ENCODE measurements around the gene NUBP2. TPM values are rescaled to one million over a fixed set of nuclear protein-coding genes. Genes with fewer than 3 reads are reported as not detected.

NUBP2 gene
- total RNA-seq, 1 donor from 2014 or later = 73.8 TPM

DNA sequence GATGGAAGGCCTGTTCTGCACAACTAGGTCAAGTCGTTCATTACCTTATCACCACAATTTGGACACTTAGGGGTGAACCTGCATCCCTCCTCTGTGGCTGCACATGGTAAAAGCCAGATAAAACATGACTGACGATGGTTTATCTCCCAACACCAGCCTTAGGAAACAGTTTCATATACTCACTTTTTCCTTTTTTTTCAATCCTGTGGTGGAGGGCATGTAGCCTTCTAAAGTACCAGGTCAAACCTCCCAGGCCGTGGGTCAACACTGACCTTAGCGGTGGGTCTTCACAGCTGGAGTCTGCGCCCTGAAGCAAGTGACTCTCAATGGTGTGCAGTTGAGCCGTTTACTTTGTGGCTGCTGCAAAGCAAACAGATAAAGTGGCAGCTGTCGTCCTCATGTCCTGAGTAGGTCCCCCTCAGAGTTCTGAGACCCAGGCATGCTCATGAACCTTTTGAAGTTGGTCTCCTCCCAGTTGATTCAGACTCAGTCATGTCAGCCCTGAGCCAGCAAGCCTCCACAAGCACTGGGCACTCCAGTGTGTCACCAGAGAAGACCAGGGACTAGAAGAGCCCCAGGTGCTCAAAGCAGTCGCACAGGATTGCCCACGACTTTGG lies 50.2 kb downstream of the NUBP2 start:
- no peaks in the 10 kb centered on the region for H3K9me3 Mint-ChIP-seq
- DNase-seq (ENCODE audit: low read depth, low spot score) = no peak
- H3K27ac Mint-ChIP-seq (ENCODE audit: unreplicated experiment) = no peak overlapping the region
- H3K4me3 Mint-ChIP-seq = peak overlapping the region; percentile 80
- H3K27me3 Mint-ChIP-seq (ENCODE audit: low read depth) = no peaks in the 10 kb centered on the region
- peaks cover 3% of the 10 kb centered on the region for H3K36me3 Mint-ChIP-seq (ENCODE audit: low read depth)
- TF ChIP-seq, protein P1, sequence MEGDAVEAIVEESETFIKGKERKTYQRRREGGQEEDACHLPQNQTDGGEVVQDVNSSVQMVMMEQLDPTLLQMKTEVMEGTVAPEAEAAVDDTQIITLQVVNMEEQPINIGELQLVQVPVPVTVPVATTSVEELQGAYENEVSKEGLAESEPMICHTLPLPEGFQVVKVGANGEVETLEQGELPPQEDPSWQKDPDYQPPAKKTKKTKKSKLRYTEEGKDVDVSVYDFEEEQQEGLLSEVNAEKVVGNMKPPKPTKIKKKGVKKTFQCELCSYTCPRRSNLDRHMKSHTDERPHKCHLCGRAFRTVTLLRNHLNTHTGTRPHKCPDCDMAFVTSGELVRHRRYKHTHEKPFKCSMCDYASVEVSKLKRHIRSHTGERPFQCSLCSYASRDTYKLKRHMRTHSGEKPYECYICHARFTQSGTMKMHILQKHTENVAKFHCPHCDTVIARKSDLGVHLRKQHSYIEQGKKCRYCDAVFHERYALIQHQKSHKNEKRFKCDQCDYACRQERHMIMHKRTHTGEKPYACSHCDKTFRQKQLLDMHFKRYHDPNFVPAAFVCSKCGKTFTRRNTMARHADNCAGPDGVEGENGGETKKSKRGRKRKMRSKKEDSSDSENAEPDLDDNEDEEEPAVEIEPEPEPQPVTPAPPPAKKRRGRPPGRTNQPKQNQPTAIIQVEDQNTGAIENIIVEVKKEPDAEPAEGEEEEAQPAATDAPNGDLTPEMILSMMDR (conservative IDR thresholded peaks at IDR 0.05) = no peak
- peaks cover 13% of the 10 kb centered on the region for H3K4me1 Mint-ChIP-seq

DNA sequence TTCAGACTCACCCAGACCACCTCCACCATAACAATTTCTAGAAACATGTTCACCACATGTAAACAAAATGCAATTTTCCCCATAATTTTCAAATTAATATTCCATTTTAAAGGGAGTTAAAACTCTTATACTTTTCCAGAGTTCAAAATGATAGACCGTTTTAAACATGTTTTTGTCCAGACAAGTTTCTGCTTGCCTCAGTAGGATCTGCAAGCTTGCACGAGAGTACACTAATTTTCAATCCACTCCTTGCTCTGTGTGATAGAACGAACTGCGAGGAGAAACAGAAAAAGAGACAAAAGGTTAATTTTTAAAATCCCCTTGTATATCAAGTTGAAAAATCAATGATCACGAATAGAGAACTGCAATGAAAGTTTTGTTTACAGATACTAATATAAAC lies 51.3 kb downstream of the NUBP2 start:
- DNase-seq (ENCODE audit: low read depth, low spot score) = no peak
- TF ChIP-seq, protein P1 (conservative IDR thresholded peaks at IDR 0.05) = no peak
- H3K4me3 Mint-ChIP-seq = no peak overlapping the region
- no peaks in the 10 kb centered on the region for H3K27me3 Mint-ChIP-seq (ENCODE audit: low read depth)
- H3K9me3 Mint-ChIP-seq = no peaks in the 10 kb centered on the region
- H3K36me3 Mint-ChIP-seq (ENCODE audit: low read depth) = peaks cover 2% of the 10 kb centered on the region
- no peak overlapping the region for H3K27ac Mint-ChIP-seq (ENCODE audit: unreplicated experiment)
- H3K4me1 Mint-ChIP-seq = peaks cover 2% of the 10 kb centered on the region

Small RNA genes within 50 kb of the gene (microRNA-seq; reads per million reads assigned to microRNA genes)
- gene MIR3177 = 24.3 reads per million, percentile 38 among the genes with 10 or more reads in this experiment

Other genes starting within 250 kb of the NUBP2 start
- 0.98 and 1.3 TPM in 2 replicates for gene TMEM204, start 249.3 kb upstream of the NUBP2 start, total RNA-seq
- gene IFT140, start 170.9 kb upstream of the NUBP2 start, total RNA-seq = 43.3 and 45.8 TPM in 2 replicates
- gene CRAMP1, start 170.6 kb upstream of the NUBP2 start, total RNA-seq = 38.3 TPM in 2 replicates
- gene JPT2, start 104.7 kb upstream of the NUBP2 start, total RNA-seq = 247 and 261 TPM in 2 replicates
- gene MAPK8IP3, start 76.8 kb upstream of the NUBP2 start, total RNA-seq = 111 and 113 TPM in 2 replicates
- gene NME3, start 11.4 kb upstream of the NUBP2 start, total RNA-seq = 35.0 and 38.0 TPM in 2 replicates
- 36.5 and 37.0 TPM in 2 replicates for gene EME2, start 10.2 kb upstream of the NUBP2 start, total RNA-seq
- 135 and 141 TPM in 2 replicates for gene MRPS34, start 9.8 kb upstream of the NUBP2 start, total RNA-seq
- gene SPSB3, start 389 bp upstream of the NUBP2 start, total RNA-seq = 23.1 and 23.8 TPM in 2 replicates
- 0.14 TPM in 1 of 2 replicates, not detected in the other for gene IGFALS, start 10.7 kb downstream of the NUBP2 start, total RNA-seq
- 31.1 TPM in 2 replicates for gene HAGH, start 43.9 kb downstream of the NUBP2 start, total RNA-seq
- 27.2 and 28.0 TPM in 2 replicates for gene FAHD1, start 44.2 kb downstream of the NUBP2 start, total RNA-seq
- not detected in 2 replicates for gene MEIOB, start 89.2 kb downstream of the NUBP2 start, total RNA-seq
- gene HS3ST6, start 135.5 kb downstream of the NUBP2 start, total RNA-seq = not detected in 2 replicates
- gene MSRB1, start 160.2 kb downstream of the NUBP2 start, total RNA-seq = 29.8 and 30.5 TPM in 2 replicates
- not detected in 2 replicates for gene RPL3L, start 171.7 kb downstream of the NUBP2 start, total RNA-seq
- gene NDUFB10, start 176.6 kb downstream of the NUBP2 start, total RNA-seq = 128 TPM in 2 replicates
- gene RPS2, start 181.9 kb downstream of the NUBP2 start, total RNA-seq = 3,479 and 3,508 TPM in 2 replicates
- gene RNF151, start 183.9 kb downstream of the NUBP2 start, total RNA-seq = not detected in 2 replicates
- 39.5 and 39.6 TPM in 2 replicates for gene TBL3, start 189.1 kb downstream of the NUBP2 start, total RNA-seq
- gene NOXO1, start 198.5 kb downstream of the NUBP2 start, total RNA-seq = 0.63 and 0.75 TPM in 2 replicates
- gene GFER, start 201.2 kb downstream of the NUBP2 start, total RNA-seq = 42.5 and 43.3 TPM in 2 replicates
- 2.1 and 2.2 TPM in 2 replicates for gene SYNGR3, start 207.0 kb downstream of the NUBP2 start, total RNA-seq
- 55.7 and 62.5 TPM in 2 replicates for gene ZNF598, start 226.9 kb downstream of the NUBP2 start, total RNA-seq
- gene NPW, start 236.8 kb downstream of the NUBP2 start, total RNA-seq = 0.82 and 1.3 TPM in 2 replicates
- gene NHERF2, start 243.9 kb downstream of the NUBP2 start, total RNA-seq = 7.6 and 8.1 TPM in 2 replicates

Measured in neural crest cell (in vitro differentiated cells).